HG02885 (cell line): ENCODE results near the gene GABRR2.
"Not testable (repeated sequence)": the region's sequence is repeated elsewhere in the genome, so short reads cannot be mapped to it uniquely, and the experiment has no call there.

Experiments used
- ATAC-seq: cut with Tn5 transposase; IDR thresholded peaks from one replicate; pipeline ENCODE4 v1.9.1; 2021; ENCODE audit warnings: mild to moderate bottlenecking; ENCODE audit not compliant: unreplicated experiment, poor library complexity

The GABRR2 gene

DNA sequence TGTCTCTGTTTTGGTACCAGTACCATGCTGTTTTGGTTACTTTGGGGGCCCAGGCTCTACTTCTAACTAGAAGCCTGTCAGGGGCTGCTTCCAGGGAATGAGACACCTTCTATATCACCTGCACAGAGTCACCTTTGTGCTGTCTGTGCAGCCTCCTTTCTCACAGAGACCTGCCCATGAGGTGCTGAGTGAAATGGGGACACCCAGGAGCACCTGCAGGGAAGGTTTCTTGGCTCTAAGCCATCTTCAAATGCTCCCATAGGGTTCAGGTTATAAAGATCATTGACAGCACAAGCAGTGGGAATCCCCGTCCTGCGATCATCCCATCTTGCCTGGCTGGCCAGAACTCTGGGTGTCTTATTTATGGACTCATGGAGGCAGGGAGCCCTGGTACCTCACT is 19.1 kb downstream of the GABRR2 start:
- ATAC-seq = no peak

DNA sequence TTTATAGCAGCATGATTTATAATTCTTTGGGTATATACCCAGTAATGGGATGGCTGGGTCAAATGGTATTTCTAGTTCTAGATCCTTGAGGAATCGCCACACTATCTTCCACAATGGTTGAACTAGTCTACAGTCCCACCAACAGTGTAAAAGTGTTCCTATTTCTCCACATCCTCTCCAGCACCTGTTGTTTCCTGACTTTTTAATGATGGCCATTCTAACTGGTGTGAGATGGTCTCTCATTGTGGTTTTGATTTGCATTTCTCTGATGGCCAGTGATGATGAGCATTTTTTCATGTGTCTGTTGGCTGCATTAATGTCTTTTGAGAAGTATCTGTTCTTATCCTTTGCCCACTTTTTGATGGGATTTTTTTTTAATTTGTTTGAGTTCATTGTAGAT is 20.0 kb downstream of the GABRR2 start:
- ATAC-seq = not testable (repeated sequence)

DNA sequence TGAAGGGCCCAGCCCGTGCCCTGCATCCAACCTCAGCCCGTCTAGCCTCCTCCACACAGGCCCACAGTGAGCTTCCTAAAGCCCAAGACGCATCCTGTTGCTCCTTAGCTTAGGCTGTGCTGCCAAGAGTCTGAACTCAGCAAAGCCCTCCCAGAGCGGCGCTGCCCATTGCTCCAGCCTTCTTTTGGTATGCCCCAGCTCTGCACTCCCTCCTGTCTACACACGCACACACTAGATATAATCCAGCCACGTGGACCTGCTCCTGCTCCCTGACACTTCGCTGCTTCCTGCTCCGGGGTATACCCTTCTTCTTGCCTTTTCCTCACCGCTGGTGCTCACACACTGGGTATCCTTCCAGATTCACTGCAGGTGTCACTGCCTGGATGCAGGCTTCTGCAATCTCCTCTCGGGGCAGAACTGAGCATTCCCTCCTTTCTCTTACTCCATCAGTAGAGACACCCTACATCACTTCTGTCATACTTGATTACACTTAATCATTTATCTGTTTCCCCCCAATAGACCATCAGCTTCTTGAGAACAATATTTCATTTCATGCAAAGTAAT is 23.8 kb downstream of the GABRR2 start:
- no peak for ATAC-seq

DNA sequence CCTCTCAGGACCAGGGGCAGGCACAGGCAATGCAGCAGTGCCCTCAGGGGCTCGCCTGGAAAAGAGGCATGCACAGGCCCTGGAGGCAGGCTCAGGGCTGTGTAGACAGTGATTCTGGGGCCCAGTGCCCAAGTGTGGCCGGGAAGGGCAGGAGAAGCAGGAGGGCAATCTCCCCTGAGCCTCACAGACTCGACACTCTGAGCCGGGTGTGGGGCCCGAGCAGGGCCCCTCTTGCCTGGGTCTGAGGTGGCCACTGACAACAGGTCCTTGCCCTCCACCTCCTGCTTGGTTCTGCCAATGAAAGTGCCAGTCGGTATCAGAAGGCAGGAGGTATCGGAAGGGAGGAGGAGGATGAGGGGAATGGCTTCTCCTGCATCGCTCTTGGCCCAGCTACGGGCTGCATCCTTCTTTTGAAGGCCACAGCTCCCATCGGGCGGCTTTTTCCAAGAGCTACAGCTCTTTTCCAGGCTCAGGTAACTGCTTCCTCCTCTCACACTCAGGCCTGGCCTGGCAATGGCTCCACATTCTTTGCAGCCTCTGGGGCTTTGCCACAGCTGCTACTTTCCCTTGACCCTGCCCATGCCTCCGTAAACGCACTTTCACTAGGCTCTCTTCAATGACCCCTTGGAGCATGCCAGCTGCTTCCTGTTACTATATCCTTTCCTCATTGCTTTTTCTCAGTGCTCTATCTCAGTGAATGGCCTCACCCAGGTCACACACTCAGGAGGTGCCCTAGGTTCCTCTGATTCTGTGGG is 24.5 kb downstream of the GABRR2 start:
- ATAC-seq = no peak

DNA sequence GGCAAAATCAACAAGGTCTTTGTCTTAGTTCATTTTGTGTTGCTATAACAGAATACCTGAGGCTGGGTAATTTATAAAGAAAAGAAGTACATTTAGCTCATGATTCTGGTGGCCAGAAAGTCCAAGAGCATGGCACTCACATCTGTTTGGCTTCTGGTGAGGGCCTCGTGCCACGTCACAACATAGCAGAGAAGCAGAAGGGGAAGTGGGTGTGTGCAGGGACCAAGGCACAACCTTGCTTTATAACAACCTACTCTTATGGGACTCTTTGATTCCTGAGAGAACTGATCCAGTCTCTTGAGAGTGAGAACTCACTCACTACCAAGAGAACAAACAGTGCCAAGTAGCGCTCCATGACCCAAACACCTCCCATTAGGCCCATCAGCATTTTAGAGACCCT is 25.4 kb downstream of the GABRR2 start:
- ATAC-seq = no peak

GRCh38 chr6:89287351-89288028 is 27.6 kb downstream of the GABRR2 start:
- ATAC-seq = no peak

GRCh38 chr6:89286516-89286915 is 28.6 kb downstream of the GABRR2 start:
- ATAC-seq = no peak

DNA sequence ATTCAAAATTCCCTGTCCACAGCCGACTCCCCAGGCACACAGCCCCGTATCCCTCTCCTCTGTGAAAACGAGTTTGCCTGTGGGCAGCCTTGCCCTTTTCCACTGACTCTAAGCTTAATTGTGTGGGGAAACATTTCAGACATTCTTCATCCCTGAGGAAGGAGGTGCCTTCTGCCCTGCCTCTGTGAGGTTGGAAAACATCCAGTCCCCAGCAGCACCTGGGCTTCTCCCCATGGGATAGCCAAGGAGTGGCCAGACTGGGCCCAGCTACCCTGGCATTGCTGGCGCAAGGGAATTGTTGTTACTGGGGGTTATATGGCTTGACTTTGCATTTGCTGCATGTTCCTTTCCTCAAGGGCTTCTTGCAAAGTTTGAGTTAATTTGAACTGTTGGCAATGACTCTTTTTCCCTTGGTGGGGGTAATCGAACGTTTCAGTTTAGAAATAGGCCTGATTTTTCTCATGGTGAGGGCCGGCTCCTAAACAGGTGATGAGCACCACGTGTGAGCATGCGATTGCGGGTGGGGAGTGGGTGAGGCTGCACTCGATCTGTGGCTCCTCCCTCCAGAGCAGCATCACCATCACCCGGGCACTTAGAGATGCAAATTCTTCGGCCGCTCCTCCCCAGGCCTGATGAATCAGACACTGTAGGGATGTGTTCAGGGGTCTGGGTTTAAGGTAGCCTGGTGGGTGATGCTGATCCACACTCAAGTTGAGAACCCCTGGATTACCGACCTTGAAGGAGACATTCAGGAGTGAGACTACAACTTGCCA is 29.9 kb downstream of the GABRR2 start:
- no peak for ATAC-seq

GRCh38 chr6:89284081-89284480 is 31.0 kb downstream of the GABRR2 start:
- no peak for ATAC-seq

GRCh38 chr6:89282749-89283148 is 32.4 kb downstream of the GABRR2 start:
- ATAC-seq = no peak

GRCh38 chr6:89281779-89282246 is 33.3 kb downstream of the GABRR2 start:
- ATAC-seq = peak; percentile 99

GRCh38 chr6:89278956-89279355 is 36.1 kb downstream of the GABRR2 start:
- ATAC-seq = no peak

- no peak for ATAC-seq
These were observed 39.2 kb downstream of the GABRR2 start for GRCh38 chr6:89275900-89276299.

DNA sequence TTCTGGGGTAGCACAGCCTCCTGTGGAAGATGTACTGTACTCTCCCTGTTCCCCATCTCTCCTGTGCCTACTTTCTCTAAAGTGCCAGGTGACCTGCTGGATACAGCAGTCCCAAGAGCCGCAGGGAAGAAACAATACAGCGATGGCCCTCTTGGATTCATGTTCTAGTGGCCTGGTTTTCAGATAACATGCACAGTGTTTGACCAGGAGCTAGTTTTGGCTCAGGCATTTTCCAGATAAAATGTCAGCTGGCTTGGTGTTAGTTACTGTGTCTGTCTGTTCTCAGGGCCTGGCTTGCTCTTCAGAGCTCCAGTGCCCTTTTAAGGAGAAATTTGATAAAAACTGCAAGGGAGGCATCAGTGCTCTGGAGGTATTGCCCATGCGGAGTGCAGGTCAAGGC is 41.3 kb downstream of the GABRR2 start:
- no peak for ATAC-seq

- no peak for ATAC-seq
These were observed 42.5 kb downstream of the GABRR2 start for GRCh38 chr6:89272596-89272995.

DNA sequence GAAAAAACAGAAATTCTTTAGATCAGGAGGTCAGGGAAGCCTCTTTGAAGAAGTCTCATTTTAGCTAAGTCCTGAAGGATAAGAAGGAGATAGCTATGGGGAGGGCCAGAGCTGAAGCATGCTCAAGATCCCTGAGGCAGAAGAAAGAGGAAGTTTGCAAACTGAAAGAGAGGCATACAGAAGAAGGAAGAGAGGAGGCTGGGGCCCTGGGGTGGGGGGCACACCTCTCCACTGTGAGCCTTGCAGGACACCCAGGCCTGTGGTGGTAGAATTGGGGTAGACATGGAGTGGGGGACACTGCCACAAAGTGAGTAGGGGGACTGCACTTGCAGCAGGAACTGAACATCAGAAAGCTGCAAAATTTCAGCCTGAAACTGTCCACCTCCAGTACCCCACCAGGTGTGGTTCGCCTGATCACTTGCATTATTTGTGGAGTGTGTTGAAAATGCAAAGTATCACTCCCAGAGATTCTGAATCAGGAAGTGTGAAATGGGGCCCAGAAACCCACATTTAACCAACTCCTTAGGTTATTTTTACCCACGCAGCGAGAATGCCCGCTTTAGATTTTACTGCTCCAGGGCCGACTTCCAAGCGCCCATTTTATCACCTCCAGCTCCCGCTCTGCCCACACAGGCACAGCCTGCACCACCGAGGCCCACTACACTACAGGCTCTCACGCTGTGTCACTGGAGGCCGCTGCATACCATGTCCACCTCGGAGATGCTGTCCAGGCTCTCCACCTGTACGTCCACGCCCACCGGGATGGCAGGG is 44.0 kb downstream of the GABRR2 start:
- ATAC-seq = peak; percentile 80

DNA sequence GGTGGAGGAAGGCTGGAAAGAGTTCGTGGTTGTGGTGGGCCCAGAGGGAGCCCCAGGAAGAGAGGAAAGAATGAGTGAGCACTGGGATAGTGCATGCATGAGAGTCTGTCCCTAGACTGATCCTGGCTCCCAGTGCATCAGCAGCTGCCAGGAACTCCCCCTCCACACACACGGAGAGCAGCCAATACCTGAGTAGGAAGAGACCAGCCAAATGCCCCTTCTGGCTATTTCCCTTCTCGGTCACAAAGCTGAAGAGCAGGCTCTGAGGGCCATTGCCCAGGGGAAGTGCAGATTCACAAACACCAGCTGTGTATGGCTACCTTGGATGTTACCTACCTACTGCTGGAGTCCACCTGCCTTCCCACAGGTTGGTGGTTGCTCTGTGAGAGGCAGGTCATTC is 45.1 kb downstream of the GABRR2 start:
- no peak for ATAC-seq

DNA sequence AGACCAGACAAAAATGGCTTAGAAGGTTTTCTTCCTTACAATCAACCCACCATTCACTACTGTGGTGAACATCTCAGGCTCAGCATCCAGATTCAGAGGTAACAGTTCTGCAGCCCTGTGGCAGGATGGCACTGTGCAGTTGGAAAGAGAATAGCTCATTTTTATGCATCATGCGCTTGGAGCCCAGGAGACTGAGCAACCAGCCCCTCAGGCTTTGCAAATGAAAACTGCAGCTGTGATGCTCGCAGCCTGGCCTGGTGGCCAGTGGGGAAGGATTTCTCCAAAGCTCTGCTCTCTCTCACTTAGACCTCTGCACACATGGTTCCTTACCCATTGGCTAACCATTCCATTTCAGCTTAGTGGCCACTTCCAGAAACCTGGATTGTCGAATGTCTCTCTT is 45.8 kb downstream of the GABRR2 start:
- no peak for ATAC-seq

DNA sequence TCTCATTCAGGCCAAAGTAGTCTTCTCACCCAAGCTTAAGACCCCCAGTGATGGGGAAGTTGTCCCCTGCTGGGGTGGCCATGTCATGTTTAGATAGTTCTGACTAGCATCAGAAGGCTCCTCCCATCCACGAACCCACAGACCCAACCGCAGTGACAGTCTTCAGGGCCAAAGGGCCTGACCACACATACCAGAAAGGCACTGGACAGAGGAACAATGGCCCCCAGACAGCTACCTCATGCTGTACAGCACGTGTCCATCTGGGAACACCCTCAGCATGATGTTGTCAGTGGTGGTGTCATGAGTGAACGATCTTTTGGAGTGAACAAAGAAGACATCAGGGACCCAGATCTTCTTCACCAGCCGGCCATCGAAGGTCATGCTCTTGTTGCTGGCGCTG is 46.3 kb downstream of the GABRR2 start:
- no peak for ATAC-seq

GRCh38 chr6:89267918-89268317 is 47.2 kb downstream of the GABRR2 start:
- no peak for ATAC-seq
